GM19463 (cell line): ENCODE results near the gene CDH23.

Source experiments
- ATAC-seq: cut with Tn5 transposase; IDR thresholded peaks from one replicate; pipeline ENCODE4 v1.9.1; 2021; ENCODE audit warnings: mild to moderate bottlenecking, moderate library complexity; ENCODE audit not compliant: unreplicated experiment

The CDH23 gene

DNA sequence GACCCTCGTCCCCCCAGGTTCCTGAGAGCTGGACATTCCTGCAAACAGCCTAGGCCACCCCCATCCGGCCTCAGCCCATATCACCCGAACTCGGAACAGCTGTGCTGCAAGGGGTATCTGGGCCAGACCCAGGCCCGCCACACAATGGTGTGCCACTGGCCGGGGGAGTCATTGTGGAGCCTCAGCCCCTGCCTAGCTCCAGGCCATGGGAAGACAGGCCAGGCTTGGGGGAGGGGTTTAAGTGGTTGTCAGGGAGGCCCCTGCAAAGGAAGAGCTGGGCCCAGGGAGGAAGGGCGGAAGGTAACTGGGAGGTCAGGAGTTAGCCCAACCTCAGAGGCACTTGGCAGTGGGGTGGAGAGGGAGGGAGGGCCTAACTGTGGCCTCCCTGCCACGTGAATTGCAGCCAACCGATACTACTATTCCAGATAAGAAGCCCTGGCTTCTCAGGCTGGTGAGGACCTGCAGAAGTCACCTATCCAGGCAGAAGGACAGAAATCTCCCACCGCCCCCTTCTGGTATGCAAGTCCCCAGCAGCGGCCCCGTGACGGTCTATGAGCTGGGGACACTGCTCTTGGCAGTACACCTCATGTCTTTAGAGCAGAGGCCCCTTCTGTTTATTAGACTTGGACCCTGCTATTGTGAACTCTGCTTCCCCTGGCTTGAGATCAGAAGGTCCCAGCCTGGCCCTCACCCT is 349.8 kb downstream of the CDH23 start:
- ATAC-seq: no peak

DNA sequence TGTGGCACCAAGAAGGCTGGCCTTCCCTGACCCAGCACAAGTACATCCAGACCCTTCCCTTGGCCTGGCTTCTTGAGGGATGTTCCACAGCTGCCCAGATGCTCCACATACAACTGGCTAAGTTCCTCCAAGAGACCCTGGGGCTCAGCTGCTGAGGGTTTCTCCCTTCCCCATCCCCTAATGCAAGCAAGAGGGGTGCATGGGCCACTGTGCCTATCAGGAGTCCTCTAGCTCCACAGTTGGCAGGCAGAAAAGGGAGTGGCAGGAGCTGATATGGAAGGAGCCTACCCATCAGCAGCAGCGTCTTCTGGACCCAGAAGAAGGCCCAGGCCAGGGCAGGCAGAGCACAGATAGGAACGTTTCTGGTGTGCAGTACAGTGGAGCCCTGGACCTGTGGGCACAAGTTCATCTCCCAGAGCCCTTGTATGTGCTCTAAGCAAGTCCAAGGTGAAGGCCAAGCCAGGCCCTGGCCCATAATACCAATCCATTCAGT is 350.4 kb downstream of the CDH23 start:
- no peak for ATAC-seq

DNA sequence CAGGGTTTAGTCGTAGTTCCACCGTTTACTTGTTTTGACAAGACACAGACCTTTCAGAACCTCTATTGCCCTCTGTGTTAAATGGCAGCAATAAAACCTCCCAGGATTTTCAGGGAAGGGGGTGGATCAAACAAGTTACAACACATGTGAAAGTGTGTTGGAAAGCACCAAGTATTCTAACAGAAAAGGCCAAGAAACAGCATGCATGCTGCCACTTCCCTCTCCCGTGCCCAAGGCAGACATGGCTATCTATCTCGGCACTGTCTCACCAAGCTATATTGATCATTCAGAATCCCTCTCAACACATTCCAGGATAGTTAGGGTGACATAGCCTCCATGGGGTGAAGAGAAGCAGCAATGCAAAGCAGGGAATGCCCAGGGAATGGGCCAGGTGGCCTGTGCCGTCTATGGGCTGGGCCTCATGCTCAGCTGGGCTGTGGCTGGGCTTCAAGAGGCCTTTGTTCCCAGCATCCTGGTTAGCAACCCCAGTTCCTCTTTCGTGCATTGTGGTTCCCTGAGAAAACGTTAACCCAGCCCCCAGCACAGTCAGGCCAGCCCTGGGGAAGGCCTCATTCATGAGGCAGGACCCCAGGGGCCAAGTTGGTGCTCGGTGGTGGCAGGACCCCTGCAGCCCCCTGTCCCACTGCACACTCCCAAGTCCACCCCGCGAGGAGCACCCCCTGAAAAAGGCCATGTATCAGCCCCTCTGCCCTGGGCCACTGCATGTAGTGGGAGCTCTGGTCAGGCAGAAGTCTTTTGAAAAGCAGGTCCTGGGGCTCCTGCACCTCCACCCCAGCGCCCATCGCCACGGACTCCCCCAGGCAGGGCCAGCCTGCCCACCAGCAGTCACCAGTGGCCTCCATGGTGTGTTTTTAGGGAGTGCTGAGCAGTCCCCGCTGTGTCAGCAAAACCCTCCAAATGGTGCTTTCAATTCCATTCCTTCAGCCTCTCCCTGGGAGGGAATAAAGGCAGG is 351.1 kb downstream of the CDH23 start:
- no peak for ATAC-seq

DNA sequence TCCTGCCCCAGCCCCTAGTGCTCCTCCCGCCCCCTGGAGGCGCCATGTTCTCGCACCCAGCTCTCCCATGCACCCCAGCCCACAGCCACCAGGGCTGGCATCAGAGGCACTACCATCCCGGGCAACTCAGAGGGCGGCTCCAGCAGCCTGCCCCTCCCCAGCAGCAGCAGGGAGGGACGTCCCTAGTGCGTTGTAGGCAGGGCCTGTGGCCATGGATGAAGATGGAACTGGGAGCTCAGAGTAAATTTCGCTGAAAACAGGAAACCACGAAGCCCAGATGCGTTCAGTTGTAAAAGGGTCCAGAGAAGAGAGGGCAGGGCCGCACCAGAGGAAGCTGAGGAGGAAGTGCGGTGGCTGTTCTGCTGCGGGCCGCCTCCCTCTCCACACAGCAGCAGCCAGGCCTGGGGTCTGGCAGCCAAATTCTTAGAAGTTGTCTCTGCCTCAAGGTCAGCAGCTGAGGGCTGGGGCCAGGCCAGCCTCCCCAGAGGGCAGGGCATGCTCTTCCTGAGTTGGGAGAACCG is 352.0 kb downstream of the CDH23 start:
- peak; percentile 53 for ATAC-seq

DNA sequence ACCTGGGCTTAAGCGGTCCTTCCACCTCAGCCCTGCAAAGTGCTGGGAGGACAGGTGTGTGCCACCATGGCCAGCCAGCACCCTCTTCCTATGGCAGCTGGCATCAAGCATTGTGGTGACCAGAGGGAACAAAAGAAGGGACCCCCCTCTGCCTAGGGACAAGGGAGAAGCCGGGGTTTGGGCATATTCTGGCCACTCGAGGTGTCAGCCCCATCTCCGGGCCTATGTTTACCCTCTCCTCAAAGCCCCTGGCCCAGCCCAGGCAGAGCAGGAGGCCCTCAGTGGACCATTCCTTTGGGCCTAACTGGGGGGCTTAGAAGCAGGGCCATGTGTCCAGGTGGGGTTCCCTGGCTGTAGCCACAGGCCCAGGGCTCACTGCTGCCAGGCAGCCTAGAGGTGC is 352.7 kb downstream of the CDH23 start:
- no peak for ATAC-seq

DNA sequence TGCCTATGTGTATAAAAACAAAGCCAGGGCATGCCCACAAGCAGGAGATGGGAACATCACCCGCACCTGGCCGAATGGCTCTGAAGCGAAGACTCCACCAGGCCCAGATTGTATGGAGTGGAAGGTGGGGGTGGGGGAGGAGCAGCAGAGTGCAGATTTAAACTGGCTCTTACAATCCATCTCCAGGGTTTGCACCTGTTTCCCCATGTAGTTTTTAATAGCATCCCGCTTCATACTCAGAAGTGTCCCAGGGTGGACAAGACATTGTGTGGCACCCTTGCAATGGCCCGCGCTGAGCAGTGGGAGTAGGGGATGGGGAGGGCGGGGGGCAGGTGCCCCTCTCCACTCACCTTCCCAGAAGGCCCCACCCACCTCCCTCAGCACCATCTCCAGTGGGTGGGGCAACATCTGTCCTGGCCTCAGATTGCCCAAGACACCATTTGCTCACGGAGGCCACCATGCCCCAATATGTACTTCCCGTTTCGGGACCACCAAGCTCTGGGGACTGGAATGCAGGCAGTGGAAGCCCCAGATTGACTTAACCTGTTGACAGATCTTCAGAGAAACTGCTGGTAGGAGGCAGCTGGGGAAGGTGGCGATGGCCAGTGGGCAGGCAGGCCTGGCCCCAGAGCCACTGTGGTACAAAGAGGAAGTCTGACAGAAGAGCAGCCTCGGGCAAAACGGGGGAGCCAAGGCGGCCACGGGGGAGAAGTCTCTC is 353.6 kb downstream of the CDH23 start:
- ATAC-seq: no peak

DNA sequence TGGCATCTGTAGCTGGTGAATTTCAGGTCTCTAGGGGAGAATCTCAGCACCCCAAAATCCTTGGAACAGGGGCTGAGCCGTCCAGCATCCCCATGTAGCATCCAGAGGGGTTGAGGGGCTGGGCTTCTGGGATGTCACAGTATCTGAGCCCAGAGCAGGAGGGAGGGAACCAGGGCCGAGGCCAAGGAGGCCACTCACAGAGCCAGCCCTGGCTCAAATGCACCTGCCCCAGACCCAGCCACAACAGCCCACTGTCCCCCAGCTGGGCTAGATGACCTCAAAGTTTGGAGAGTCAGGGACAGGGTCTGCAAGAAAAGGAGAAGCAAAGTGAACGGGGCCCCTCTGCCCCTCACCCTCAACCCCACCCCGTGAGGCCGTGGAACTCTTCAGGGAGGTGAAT is 354.3 kb downstream of the CDH23 start:
- ATAC-seq: no peak

DNA sequence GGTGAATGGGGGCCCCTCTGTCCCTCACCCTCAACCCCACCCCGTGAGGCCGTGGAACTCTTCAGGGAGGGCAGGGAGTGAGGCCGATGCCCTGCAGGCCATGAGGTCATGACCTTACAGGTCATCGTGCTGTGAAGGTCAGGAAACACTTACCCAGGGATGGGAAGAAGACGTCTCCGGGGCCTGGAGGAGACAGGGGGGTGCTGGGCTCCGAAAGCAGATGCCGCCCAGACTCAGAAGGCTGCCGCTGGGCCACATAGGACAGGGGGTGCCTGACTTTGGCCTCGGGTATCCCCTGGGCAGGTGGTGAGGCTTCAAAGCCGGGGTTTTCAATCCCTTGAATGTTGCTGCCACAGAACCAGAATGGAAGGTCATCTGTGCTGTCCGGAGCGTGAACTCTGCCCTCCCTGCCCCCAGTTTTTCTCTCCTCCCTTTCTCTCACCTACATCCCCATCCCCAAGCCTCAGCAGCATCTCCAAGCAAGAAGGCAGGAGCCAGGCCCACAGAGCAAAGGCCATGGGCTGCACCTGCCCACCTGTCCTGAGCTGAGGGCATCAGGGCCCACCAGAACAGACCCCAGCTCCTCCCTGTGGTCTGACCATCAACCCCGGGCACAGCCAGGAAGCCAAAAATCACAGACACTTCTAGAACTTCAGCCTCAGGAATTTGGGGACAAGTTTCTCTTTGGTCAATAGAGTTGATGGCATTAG is 354.9 kb downstream of the CDH23 start:
- ATAC-seq: no peak

DNA sequence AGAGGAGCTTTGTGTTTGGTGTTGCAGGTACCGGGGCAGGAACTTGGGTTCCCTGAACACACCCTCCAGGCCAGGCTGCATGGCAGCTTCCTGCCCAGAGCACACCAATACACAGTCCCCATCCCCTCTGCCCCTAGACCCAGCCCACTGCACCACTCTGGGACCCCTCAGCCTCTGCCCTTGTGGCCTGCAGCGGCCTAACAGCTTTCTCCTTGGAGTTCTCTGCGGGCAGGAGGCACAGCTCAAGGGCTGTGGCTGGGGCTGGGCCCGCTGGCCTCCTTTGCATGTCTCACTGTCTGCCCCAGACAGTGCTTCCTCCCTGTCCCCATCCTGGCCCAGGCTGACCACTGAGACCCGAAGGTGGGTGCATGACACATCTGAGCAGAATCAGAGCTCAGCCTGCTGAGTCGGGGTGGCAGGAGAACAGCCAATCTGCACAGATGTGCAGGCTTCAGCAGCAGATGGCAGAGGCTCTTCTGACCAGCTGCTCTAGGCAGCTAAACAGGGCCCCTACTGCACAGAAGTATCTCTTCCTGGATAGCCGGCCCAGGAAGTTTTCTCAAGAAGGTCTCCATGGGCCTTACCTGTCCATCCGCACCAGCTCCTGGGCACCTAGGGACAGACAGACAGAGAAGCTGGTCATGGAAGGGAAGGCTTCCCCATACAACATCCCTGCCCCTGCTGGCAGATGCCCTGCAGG is 355.8 kb downstream of the CDH23 start:
- no peak for ATAC-seq

DNA sequence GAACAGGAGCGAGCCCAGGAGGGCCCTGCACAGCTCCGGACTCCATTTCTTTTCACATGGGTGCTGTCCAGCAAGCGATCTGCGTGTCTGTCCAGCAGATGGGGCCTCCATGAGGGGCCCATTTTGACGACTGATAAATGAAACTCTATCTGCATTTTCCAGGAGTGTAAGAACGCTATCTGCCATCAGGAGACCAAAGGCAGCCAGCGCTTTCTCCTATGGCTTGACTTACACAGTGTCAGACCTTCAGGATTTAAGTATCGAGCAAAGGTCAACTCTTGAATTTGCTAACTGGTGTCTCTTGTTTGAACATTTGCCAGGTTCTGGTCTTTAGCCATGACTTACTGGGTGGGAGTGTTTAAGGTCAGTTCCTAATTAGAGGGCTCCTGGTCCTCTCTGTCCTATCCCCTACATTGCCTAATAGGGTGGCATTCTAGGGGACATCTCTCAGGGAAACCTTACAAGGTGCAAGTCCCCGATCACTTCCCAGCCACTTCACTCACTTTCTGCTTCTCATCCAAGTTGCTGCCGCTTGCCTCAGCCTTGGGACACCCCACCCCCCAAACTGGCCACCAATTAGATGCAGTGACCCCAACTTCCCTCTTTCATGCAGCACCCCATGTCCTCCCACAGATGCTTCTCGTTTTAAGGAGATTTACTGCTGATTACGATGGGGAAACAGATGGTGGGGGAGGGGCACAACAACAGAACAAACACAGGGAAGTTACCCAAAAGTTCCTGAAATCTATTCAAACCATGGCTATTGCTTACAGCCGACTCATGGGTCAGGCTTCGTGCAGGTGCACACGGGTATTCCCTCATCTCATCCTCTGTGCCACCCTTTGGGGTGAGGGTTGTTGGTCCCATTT is 356.6 kb downstream of the CDH23 start:
- no peak for ATAC-seq

DNA sequence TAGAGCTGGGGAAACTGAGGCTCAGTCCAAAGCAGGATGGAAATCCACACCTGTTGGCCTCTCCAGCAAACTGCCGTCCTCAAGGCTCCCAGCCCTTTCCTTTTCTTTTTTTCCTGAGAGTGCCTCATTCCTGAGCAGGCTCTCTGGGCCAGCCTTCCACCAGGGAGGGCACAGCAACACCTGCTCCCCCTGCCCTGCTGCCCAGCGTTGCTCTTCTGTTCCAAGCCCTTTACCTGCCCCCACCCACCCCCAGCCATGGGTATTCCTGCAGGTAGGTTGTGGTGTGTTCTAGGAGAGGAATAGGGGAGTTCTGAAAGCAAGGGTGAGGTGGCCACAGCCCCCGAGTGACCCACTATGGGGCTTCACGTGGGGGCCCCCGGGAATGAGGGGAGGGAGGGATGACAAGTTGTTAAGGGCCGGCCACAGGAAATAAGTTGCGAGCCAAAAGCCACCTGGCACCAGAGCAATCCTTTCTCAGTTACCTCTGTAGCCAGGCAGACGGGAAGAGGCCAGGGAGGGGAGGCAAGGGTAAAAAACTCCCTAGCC is 357.3 kb downstream of the CDH23 start:
- ATAC-seq: no peak

DNA sequence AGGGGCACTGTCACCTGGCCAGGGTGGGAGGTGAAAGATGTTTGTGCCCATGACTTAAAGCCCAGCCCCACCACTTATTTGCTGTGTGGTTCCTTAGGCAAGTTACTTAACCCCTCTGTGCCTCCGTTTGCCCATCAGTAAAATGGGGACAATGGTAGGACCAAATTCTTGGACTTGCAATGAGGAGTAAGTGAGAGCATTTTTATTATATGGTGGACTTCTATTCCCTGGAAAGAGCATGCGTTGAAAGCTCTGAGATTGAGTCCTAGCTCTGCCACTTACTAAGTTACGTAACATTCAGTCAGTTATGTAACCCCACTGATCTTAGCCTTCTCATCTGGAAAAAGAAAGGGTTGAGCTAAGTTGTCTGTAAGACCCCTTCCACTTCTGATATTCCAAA is 357.8 kb downstream of the CDH23 start:
- no peak for ATAC-seq

DNA sequence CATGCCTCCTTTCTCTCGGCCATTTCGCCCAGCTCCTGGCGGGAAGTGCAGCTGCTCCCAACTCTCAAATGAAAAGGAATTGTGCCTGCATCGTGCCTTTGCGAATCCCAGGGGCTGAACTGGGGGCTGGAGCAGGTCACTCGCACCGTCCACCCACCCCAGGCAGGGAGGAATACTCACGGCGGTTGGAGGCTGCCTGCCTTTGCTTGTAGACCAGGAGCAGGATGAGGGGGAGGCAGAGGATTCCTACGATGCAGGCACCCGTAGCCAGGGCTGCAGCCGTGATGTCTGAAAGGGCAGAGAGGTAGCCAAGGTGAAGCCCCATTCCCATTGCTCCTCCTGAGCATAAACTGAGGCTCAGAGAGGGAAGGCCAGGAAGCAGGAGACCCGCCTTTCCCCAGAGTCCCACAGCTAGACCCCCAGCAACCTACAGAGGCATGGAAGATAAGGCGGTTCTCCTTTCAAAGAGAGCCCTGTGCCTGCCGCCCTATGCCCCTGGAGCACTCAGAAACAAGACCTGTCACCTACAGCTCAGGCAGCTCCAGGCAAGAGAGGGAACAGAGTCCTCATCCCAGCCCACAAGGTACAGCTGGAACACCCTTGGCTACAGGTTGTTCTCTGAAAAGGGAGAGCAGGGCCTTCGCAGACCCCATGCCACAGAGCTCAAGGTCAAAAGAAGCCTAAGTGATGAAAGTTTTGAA is 358.6 kb downstream of the CDH23 start:
- no peak for ATAC-seq

DNA sequence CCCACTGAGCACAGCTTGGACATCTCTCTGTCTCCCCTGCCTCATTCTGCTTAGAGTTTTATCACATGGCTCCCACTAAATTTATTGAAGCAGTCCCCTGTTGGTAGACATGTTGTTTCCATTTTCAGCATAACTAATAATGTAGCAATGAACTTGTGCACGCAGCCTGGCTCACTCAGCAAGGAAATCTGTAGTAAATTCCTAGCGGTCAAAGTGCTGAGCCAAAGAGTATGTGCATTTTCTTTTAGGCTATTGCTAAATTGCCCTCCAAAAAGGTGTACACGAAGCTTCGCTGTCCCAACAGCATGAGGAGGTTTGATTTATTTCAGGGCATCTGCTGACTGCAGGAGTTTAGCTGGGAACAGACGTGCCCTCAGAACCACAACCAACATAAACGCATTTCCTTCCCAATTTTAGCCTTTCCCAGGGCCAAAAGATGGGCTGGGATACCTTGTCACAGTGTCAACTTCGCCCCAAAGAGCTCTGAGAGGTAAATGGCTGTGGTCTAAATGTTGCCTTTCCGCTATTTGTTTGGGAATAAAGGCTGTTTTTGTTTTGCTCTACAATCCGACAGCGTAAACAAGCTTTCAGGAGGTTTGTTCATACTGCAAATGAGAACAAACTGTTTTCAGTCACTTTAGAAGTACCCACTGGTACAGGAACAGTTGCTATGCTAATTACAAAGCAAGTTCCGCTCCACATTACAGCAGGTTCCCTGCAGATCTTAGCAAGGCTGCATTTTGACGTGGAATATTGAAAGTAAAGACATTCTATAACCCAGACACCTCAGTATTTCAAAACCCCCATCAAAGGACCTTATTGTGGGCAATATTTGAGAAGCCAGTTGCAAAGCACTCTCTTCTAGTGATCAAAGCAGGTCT is 359.8 kb downstream of the CDH23 start:
- ATAC-seq: no peak

DNA sequence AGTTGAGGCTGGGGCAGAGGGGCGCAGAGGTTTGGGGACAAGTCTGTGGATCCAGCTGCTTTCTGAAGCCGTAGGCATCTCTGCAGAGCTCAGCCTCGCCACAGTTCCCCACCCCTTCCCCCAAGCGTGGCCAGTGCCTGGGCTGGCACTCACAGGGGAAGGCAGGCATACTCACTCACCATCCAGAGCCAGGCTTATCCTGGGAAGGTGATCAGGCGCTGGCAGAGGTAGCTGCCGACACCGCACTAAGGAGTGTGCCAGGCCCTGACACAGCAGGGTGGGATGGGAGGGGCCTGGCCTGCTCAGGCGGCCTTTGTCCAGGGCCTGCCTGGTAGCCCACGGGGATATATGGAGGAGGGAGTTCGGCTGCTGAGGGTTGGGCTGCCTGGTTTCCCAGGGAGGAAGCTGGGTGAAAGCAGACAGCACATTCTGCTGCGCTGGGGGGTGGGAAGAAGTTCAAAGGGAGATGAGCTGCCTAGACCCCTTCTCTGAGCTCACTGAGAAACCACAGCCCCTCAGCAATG is 360.7 kb downstream of the CDH23 start:
- ATAC-seq: no peak

DNA sequence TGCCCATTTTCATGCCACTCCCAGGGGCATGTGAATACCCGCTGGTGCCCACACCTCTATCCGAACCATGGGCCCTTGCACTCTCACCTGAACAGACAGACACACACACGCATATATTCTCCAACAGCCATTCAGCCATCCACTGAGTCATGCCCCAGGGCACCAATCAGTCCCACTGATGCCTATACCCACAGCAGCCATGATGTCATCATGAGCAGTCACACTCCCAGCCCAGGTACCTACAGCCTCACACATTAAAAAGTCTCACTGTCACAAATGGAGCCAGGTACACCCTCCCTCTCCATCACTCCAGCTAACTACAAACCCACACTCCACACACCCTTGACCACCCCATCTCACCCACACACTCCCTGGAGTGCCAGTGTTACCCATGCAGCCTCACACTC is 364.4 kb downstream of the CDH23 start:
- ATAC-seq: no peak
